Hematopoietic multipotent progenitor cell treated with erythropoietin and hydrocortisone succinate and interleukin-3 and kit ligand, for 17 days (in vitro differentiated cells): ENCODE data around the gene SMIM24.
"Not testable (repeated sequence)": the region's sequence is repeated elsewhere in the genome, so short reads cannot be mapped to it uniquely, and the experiment has no call there.

Source experiments
- DNase-seq: peaks from one replicate; pipeline ENCODE4 v3.0.0-alpha.2; 2015; ENCODE audit warnings: low spot score

Gene SMIM24

DNA sequence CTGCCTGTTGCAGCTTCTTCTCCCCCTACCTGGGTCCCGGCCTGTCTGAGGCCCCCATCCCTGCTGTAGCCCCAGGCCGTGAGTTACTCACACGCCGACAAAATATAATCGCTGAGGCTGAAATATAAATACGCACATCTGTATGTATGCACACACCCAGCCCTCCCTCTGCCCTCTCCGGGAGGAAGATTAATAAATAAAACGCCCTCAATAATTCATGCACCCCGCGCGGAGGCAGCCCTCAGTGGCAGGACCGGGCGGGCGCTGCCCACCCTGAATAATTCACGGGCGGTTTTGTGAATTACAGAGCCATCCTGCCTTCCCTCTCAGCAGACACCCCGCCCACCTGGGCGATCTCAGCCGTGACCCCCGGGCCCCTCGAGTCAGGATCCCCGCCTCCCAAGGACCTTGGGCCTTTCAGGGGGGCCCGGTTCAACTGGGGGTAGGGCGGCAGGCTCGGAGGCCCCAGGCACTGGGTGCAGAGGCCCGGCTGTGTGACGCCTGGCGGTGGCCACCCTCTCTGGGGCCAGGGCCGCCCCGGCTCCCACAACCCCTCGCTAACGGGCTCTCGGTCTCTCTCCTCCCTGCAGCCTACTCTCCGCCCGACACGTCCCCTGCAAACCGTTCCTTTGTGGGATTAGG lies 24.2 kb downstream of the SMIM24 start:
- no peak for DNase-seq

DNA sequence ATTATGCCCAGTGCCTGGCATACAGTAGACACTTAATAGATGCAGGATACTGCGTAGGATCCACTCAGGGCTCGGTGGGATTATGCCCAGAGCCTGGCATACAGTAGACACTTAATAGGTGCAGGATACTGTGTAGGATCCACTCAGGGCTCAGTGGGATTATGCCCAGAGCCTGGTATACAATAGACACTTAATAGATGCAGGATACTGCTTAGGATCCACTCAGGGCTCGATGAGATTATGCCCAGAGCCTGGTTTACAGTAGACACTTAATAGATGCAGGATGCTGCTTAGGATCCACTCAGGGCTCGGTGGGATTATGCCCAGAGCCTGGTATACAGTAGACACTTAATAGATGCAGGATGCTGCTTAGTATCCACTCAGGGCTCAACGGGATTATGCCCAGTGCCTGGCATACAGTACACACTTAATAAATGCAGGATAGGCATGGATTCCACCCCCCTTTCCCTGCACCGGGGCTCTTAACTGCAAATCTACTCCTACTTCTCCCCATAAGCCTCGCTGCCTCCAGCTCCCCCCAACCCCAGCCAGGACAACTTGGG lies 24.9 kb downstream of the SMIM24 start:
- DNase-seq: no peak

DNA sequence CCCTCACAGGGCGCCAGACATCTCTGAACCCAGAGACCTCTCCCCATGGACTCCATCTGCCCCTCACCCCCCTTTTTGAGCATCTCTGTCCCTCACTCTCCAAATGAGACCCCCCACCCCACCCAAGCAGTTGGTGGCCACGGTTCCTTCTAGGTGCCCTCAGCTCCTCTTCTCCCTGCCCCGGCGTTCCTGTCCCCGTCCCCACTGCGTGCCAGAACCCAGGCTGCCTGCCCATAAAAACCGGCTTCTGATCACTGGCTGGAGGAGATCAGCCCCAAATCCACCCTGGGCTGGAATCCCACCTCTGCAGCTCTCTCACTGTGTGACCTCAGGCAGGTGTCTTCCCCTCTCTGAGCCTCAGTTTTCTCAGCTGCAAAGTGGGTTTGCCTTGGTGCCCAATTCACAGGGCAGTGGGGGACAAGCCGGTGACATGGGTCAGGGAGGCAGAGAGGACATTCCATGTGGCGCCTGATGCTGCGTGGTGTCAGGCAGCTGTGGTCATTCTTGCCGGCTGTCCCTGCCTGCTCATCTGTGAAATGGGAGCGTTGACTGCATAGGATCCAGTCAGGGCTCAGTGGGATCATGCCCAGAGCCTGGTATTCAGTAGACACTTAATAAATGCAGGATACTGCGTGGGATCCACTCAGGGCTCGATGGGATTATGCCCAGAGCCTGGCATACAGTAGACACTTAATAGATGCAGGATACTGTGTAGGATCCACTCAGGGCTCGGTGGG lies 25.5 kb downstream of the SMIM24 start:
- no peak for DNase-seq

DNA sequence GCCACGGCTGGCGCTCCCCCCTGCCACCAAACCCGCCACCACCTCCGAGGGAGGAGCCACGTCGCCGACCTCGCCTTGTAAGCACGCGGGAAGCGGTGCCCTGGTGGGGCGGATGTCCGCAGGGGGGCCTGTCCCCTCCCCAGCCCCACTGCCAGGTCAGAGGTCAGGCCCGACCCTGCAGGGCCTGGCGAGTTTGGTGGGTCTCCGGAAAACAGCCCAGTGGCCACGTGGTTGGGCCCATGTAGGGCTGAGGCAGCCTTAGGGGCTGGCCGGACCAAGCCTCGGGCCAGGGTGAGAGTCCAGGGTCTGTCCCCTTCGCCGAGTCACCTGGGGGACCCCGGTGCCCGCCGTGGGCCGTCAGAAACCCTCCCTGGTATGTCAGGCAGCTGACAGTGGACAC lies 26.5 kb downstream of the SMIM24 start:
- DNase-seq: no peak

DNA sequence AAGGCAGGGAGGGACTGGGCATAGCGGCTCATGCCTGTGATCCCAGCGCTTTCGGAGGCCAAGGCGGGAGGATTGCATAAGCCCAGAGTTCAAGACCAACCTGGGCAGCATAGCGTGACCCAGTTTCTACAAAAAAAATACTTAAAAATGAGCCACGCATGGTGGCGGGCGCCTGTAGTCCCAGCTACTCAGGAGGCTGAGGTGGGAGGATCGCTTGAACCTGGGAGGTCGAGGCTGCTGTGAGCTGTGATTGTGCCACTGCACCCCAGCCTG lies 27.4 kb downstream of the SMIM24 start:
- DNase-seq: not testable (repeated sequence)

DNA sequence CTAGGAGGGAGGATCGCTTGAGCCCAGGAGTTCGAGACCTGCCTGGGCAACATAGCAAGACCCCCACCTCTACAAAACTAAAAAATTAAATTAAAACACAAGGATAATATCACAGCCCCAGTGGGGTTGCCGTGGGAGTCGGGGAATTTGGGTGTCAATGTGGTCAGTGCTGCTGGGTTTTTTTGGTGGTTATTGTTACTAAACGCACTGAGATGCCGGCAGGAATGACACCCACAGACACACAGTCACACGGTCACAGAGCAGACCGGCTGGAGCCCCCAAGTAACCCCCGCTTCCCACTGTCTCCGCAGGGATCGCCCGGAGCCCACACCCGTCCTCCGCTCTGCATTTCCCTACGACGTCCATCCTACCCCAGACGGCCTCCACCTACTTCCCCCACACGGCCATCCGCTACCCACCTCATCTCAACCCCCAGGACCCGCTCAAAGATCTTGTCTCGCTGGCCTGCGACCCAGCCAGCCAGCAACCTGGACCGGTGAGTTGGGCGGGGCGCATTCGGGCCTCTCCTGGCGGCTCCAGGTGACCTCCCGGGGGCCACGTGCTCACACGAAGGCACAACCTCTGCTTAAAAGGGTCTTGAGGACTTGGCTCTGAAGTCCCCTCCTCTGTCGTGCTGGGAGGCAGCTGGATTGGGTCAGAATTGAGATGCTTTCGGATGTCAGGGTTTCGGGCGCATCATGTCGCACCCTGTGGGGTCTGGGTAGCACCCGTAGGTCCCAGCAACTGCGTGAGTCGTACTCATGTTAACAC lies 28.0 kb downstream of the SMIM24 start:
- no peak for DNase-seq

DNA sequence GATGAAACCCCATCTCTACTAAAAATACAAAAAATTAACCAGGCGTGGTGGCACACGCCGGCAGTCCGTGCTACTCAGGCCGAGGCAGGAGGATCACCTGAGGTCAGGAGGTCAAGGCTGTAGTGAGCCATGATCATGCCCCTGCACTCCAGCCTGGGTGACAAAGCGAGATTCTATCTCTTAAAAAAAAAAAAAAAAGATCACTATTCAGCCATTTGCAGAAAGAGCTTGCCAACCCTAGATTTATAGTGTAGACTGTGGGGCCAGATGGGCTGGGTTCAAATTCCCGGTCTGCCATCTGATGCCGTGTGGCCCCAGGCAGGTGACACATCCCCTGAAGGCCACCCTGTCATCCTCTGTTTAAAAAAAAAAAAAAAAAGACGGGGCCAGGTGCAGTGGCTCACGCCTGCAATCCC lies 28.9 kb downstream of the SMIM24 start:
- DNase-seq: no peak

DNA sequence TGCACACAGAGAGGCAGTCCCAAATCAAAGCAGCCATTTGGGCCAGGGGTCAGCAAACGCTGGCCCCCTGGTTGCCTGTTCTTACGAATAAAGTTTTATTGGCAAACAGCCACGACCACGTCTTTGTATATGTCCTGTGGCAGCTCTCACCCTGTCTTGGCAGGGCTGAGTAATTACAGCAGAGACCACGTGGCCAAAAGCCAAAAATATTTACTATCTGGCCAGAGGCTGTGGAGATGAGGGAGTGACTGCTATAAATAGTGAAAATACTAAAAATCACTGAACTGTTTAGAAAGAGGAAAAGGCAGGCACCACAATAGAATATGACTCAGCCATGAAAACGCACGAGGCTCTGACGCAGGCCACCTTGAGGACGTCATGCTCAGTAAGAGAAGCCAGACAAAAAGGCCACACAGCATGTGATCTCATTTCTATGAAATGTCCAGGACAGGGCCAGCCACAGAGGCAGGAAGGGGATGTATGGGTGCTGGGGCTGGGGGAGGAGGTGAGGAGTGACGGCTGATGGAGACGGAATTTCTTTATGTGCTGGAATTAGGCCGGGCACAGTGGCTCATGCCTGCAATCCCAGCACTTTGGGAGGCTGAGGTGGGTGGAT lies 29.4 kb downstream of the SMIM24 start:
- DNase-seq: no peak

DNA sequence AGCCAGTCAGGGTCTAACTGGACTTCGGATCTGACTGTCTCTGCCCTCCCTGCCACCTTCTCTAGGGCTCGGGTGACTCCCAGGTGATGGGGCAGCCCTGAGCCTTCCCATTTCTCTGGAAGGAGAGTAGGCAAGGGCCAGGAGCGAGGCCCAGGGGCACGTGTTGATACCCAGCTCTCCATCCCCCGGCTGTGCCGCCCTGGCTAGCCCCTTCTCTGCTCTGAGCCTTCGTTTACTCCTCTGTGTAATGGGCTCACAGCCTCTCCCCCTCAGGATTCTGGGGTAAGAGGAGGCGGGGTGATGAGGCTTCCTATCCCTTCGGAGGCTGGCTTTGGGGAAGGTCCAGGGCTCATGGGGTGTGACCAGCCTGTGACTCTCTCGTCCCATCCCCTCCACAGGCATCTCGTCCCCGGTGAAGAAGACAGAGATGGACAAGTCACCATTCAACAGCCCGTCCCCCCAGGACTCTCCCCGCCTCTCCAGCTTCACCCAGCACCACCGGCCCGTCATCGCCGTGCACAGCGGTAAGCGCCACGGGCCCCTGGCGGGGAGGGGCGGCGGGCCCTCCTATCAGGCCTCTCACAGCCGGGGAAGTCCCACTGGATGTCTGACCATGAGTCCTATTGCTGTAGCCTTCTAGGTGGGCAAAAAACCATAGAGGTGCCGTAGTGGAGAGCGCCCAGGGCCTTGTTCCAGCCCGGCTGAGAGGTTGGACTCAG lies 31.6 kb downstream of the SMIM24 start:
- DNase-seq: no peak

DNA sequence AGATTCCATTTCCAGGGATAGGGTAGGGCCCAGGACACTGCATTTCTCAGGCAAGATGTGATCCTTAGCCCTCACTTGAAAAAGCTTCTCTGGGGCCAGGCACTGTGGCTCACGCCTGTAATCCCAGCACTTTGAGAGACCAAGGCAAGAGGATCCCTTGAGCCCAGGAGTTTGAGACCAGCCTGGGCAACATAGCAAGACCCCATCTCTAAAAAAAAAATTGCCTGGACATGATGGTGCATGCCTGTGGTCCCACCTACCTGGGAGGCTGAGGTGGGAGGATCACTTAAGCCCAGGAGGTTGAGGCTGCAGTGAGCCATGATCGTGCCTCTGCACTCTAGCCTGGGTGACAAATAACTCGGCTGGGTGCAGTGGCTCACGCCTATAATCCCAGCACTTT lies 33.7 kb downstream of the SMIM24 start:
- DNase-seq: not testable (repeated sequence)

DNA sequence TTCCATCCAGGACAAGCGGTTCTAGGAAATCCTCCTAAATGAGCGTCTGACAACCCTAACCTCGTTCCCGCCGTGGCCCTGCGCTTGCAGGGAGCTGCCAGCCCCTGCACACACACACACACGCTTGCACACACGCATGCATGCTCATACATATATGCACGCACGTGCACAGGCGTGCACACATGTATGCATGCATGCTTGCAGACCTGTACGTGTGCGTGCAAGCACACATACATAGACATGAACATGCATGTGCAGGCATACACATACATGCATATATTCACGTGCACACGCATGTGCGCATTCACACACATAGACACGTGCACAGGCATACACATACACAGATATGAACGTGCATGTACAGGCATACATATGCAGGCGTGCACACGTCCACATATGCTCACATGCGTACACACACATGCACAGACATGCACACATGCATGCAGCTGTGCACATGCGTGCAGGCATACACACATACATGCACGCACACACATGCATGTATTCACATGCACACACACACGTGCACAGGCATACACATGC lies 35.6 kb downstream of the SMIM24 start:
- DNase-seq: no peak

DNA sequence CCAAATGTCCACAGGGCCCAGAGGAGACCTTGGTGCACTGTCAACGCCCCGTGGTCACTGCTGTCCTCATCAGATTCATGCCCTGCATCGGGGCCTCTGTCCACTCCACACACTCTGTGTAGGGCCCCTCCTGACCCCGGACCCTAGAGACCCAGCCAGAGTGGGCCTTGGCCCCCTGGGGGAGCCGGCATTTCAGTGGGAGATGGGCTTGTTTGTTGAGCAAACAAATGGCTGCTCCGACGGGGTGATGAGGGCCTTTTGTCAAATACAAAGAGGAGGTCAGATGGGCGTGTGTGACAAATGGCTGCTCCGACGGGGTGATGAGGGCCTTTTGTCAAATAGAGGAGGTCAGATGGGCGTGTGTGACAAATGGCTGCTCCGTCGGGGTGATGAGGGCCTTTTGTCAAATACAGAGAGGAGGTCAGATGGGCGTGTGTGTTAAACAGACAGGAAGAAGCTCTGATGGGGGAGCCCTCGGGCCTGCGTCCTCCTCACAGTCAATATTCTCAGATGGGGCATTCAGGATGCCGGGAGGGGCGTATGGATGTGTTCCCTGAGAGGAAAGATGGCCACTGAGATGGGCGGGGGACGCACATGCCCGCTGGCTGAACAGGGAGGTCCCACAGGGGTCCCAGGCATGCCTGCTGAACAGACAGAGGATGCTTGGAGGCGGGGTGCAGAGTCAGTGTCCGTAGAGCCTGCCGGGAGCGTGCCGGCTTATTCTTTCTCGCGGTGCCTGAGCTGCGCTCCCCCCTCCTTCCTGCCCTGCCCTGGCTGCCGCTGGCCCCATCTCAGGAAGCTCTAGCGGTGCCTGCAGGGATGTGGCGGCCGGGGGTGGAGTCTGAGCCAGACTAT lies 36.3 kb downstream of the SMIM24 start:
- no peak for DNase-seq

DNA sequence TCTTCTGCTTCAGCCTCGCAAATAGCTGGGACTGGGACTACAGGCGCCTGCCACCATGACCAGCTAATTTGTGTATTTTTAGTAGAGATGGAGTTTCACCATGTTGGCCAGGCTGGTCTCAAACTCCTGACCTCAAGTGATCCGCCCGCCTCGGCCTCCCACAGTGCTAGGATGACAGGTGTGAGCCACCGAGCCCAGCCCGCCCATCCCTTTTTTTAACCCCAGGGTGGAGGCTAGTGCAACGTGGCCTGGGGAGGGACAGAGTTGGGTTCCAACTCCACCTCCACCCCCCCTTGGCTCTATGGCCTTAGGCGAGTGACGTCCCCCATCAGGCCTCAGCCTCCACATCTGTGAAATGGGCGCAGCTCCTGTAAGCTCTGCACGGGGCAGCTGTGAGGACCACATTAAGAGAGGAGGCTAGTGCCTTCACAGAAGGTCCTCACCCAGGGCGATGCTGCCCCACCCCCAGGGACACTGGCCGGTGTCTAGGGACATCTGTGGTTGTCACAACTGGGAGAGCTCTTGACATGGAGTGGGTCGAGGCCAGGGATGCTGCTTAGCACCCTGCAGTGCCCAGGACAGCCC lies 37.7 kb downstream of the SMIM24 start:
- DNase-seq: no peak

DNA sequence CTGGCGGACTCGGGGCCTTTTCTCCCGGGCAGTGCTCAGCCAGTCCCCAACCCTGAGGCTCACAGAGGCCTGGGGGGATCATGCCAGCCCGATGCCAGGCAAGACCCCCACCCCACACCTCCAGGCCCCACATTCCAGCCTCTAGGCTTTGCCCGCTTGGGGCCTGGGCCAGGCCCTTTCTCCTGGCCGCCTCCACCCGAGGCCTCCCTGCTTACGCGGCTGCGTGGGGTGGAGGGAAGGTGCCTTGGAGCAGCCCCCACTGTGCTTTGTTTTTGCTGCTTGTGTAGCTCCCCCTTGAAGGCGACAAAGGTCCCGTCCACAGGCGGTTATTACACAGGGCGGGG lies 38.4 kb downstream of the SMIM24 start:
- DNase-seq: no peak

DNA sequence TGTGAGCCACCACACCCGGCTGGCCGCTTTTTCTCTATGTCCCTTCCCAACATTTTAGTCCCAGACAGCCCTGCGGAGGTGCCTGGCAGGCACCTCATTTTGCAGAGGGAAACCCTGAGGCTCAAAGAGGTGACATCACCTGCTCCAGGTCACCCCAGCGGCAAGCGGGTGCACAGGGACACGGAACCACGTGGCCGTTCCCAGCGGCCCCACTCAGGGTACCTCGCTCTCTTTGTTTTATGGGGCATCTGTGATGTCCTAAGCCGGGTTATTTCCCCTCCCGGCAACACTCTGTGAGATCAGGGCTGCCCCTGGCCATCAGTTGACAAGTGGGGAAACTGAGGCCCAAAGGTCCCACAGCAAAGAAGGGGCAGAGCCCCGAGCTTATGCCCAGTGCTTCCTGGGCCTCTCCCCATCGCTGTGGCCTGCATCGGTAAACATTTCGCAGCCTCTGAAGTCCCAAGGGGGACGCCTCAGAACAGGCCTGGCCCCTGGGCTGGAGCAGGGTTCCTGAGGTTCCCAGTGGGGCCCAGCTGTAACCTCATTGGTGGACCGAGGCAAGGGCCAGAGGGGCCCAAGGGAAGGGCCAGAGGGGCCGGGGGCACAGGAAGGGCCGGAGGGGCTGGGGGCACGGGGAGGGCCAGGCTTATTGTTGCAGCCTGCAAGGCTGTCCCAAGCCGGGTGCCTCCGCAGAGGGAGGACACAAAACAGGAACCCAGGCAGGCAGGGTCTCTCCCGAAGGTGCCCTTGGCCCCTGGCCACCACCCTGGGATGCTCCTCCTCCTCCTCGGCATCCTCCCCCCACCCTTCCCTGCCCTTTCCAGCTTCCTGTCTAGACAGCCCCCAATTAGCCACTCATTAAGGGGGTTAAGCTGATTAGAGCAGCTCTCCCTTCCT lies 39.0 kb downstream of the SMIM24 start:
- no peak for DNase-seq

DNA sequence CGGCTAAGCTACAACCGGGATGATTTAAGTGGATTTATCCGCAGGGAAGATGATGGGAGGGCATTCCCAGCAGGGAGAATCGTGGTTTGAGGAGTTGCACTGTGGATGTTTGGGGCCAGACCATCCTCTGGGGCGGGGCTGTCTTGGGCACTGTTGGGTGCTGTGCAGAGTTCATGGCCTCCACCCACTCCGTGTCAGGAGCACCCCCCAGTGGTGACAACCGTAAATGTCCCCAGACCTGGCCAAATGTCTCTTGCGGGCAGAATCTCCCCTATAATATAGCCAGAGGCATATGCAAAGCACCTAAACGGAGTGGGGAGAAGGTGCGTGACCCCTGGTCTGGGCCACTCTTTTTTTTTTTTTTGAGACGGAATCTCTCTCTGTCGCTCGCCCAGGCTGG lies 40.2 kb downstream of the SMIM24 start:
- peak; percentile 68 for DNase-seq

DNA sequence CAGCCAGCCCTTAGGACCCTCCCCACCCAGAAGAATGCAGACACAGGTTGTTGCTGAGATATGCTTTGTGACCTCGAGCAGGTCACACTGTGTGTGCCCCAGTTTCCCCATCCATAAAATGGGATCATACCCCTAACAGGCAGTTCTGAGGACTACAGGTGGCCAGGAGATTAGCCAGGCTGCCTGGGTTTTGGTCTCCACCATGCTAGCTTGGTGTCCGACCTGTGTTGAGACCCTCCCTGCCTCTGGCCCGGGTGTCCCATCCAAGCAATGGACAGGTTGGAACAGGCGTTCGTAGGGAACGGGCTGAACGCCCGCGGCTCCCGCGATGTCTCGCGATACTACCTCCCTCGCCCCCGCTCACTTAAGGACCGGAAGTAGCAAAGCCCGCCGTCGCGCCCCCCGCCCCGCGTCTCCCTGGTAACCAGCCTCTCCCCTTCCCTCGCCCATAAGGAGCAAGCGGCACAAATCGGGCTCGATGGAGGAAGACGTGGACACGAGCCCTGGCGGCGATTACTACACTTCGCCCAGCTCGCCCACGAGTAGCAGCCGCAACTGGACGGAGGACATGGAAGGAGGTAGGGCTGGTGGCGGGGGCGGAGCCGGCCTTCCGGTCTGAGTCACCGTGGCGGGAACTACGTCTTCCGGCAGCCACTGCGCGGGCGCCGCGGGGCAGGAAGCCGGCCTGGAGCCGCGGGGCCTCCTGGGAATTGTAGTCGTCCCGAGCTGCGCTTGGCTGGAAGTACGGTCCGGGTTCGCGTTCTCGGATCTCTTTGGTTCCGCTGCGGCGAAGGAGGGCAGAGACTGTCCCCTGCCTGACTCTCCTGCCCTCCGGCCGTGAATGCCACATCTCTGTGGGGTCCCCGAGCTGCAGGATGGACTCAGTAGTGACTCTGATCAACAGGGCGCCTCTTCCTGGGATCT lies 45.4 kb downstream of the SMIM24 start:
- peak; percentile 96 for DNase-seq

DNA sequence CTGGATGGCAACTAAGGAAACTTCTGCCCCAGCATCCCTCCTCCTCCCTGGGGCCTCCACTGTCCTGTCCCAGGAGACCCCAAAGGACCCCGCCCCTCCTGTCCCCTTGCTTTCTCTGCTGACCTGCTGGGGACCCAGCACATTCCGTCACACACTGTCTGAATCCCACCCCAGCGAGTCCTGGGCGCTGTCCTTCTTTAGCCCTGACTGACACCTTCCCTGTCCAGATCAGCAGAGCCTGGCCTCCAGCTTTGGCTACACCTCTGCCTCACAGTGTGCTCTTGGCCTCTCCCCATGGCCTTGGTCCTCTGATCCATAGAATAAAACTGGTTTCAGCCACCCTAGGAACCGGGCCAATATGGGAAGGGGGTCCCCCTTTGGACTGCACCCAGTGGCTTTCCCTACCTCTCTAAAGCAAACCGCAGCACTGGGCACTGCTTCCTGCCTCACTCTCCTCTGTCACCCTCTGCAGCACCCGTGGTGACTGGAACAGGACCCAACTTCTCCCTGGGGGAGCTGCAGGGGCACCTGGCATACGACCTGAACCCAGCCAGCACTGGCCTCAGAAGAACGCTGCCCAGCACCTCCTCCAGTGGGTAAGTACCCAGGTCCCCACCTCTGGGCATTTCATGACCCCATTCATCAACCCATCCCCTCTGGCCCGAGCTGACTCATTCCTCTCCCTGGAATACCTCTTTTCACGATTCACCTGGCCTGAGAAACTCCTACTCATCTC lies 46.4 kb downstream of the SMIM24 start:
- DNase-seq: no peak
